Hindlimb muscle (tissue), 1 donor: Measurements from ENCODE around the gene PDE7B. TPM values are rescaled to one million over a fixed set of nuclear protein-coding genes. Genes with fewer than 3 reads are reported as not detected.
"Not testable (repeated sequence)": the region's sequence is repeated elsewhere in the genome, so short reads cannot be mapped to it uniquely, and the experiment has no call there.

Source experiments
- DNase-seq: peaks from one replicate; pipeline ENCODE4 v3.0.0-alpha.2; 2013
- polyA plus RNA-seq: library from polyadenylated mRNA; unstranded; fragments of 120-200 nt; gene quantifications from one replicate; pipeline ENCODE4 v1.2.1, GENCODE V29; 2013; ENCODE audit not compliant: insufficient read length

The PDE7B gene
- polyA plus RNA-seq, 1 donor, result 7.1 TPM

GRCh38 chr6:136114661-136115060 is 263.2 kb downstream of the PDE7B start:
- no peak for DNase-seq

- no peak for DNase-seq
These were observed 264.4 kb downstream of the PDE7B start for GRCh38 chr6:136115941-136116340.

- DNase-seq, result no peak
These were observed 265.6 kb downstream of the PDE7B start for GRCh38 chr6:136117081-136117480.

GRCh38 chr6:136118787-136119186 is 267.3 kb downstream of the PDE7B start:
- DNase-seq, result no peak

- DNase-seq, result no peak
These were observed 272.0 kb downstream of the PDE7B start for GRCh38 chr6:136123468-136123867.

GRCh38 chr6:136125585-136125984 is 274.1 kb downstream of the PDE7B start:
- DNase-seq, result no peak

GRCh38 chr6:136127873-136128272 is 276.4 kb downstream of the PDE7B start:
- DNase-seq, result no peak

- no peak for DNase-seq
These were observed 277.9 kb downstream of the PDE7B start for GRCh38 chr6:136129365-136129764.

- no peak for DNase-seq
These were observed 282.8 kb downstream of the PDE7B start for GRCh38 chr6:136134268-136134667.

GRCh38 chr6:136134751-136135150 is 283.2 kb downstream of the PDE7B start:
- DNase-seq, result no peak

- DNase-seq, result no peak
These were observed 284.8 kb downstream of the PDE7B start for GRCh38 chr6:136136274-136136673.

GRCh38 chr6:136137008-136137692 is 285.6 kb downstream of the PDE7B start:
- DNase-seq, result no peak

GRCh38 chr6:136137739-136138402 is 286.4 kb downstream of the PDE7B start:
- no peak for DNase-seq

- DNase-seq, result not testable (repeated sequence)
These were observed 287.6 kb downstream of the PDE7B start for GRCh38 chr6:136139111-136139510.

GRCh38 chr6:136144251-136145023 is 292.9 kb downstream of the PDE7B start:
- DNase-seq, result no peak

GRCh38 chr6:136146130-136146529 is 294.6 kb downstream of the PDE7B start:
- no peak for DNase-seq

- DNase-seq, result no peak
These were observed 295.8 kb downstream of the PDE7B start for GRCh38 chr6:136147342-136147741.

- no peak for DNase-seq
These were observed 296.6 kb downstream of the PDE7B start for GRCh38 chr6:136148051-136148450.

GRCh38 chr6:136148523-136148922 is 297.0 kb downstream of the PDE7B start:
- no peak for DNase-seq

GRCh38 chr6:136149311-136149710 is 297.8 kb downstream of the PDE7B start:
- DNase-seq, result no peak

- no peak for DNase-seq
These were observed 299.5 kb downstream of the PDE7B start for GRCh38 chr6:136150961-136151360.

GRCh38 chr6:136153707-136154375 is 302.3 kb downstream of the PDE7B start:
- DNase-seq, result no peak

- no peak for DNase-seq
These were observed 303.7 kb downstream of the PDE7B start for GRCh38 chr6:136155191-136155590.
